ENCODE results near the gene DNAJA3.

Gene DNAJA3

GRCh38 chr16:4500272-4500671 is 74.6 kb downstream of the DNAJA3 start:
- H3K27ac ChIP-seq = peak overlapping the region; percentile 97
- no peak for DNase-seq (ENCODE audit: low read depth, low spot score)

GRCh38 chr16:4501071-4501478 is 75.4 kb downstream of the DNAJA3 start:
- peak overlapping the region; percentile 97 for H3K27ac ChIP-seq

GRCh38 chr16:4505356-4506147 is 79.9 kb downstream of the DNAJA3 start:
- no peak for DNase-seq (ENCODE audit: low read depth, low spot score)
- peak overlapping the region; percentile 3 for H3K27ac ChIP-seq

More at GRCh38 chr16:4501071-4501478, 75.4 kb downstream of the DNAJA3 start:
- DNase-seq (ENCODE audit: low read depth, low spot score) = no peak

Measured in epithelial cell of prostate (primary cell).